ENCODE measurements around the gene DOCK3. TPM values are rescaled to one million over a fixed set of nuclear protein-coding genes. Genes with fewer than 3 reads are reported as not detected.
"Not testable (repeated sequence)": the region's sequence is repeated elsewhere in the genome, so short reads cannot be mapped to it uniquely, and the experiment has no call there.

Gene DOCK3
- total RNA-seq, 4 donors from 2014 or later = 4.0 to 6.3 (median 5.8) TPM

DNA sequence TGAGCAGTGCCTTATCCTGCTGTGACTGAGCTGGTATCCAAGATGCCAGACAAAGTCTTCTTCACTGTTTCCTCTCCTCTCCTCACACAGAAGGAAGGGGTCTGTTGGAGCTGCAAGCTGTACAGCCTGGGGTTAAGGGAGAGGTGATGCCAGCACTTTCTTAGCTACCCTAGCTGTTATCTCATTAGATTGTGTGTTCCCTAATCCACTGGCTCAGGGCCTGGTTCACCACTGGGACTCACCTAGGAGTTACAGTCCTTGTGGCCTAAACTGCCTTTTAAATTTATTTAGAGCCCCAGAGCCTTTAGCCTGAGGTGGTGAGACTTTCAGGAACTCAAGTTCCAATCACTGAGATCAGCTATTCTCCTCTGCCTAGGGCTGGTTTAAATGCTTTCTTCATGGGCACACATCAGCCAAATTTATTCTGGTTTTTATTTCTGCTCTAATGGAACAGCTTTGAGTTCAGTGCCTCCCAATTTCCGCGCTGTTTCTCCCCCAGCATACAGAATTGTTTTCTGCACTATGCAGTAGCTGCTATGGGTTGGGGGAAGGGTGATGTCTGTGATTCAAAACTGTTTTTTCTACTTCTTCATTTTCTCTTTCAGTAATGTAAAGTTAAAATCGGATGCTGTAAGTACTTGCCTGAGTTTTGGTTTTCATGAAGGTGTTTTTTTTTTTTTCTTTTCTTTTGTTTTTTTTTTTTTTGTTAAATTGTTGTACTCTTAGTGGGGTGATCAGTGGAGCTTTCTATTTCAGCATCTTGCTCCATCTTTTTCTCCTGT lies 198.8 kb downstream of the DOCK3 start:
- Histone ChIP-seq H3K9me3 (peaks cover 0 to 15% (median 0%) of the 10 kb centered on the region in 4 donors), H3K4me3 (no peak overlapping the region), H3K27me3 (no peaks in the 10 kb centered on the region), H3K36me3 (no peaks in the 10 kb centered on the region), H3K27ac (no peak overlapping the region), H3K4me1 (no peaks in the 10 kb centered on the region)
- 69 to 76% methylated on average over 3 of the region's 3 CpGs for WGBS, 2 donors
- DNase-seq (ENCODE audit: low spot score in 2 of 2) = no peak
- TF ChIP-seq CTCF (IDR thresholded peaks at IDR 0.05) (no peak), POLR2A (IDR thresholded peaks at IDR 0.05) (no peak), EP300 (IDR thresholded peaks at IDR 0.05) (no peak)

- DNase-seq (ENCODE audit: low spot score in 2 of 2); H3K27me3 ChIP-seq; H3K4me1 ChIP-seq; H3K36me3 ChIP-seq; H3K27ac ChIP-seq; H3K4me3 ChIP-seq: not testable (repeated sequence)
- WGBS, 2 donors = 51 to 58% methylated on average over 7 of the region's 7 CpGs
- peaks cover 0 to 12% (median 0%) of the 10 kb centered on the region in 4 donors for H3K9me3 ChIP-seq
These were observed 200.1 kb downstream of the DOCK3 start for GRCh38 chr3:50874876-50875275.

GRCh38 chr3:50876947-50877346 lies 202.2 kb downstream of the DOCK3 start:
- Histone ChIP-seq H3K9me3 (peaks cover 0 to 16% (median 0%) of the 10 kb centered on the region in 4 donors), H3K4me1 (no peaks in the 10 kb centered on the region), H3K36me3 (no peaks in the 10 kb centered on the region), H3K4me3 (no peak overlapping the region), H3K27me3 (no peaks in the 10 kb centered on the region), H3K27ac (no peak overlapping the region)
- no peak for DNase-seq (ENCODE audit: low spot score in 2 of 2)
- TF ChIP-seq CTCF (IDR thresholded peaks at IDR 0.05) (no peak), POLR2A (IDR thresholded peaks at IDR 0.05) (no peak), EP300 (IDR thresholded peaks at IDR 0.05) (no peak)
- 49 to 64% methylated on average over 2 of the region's 2 CpGs for WGBS, 2 donors

DNA sequence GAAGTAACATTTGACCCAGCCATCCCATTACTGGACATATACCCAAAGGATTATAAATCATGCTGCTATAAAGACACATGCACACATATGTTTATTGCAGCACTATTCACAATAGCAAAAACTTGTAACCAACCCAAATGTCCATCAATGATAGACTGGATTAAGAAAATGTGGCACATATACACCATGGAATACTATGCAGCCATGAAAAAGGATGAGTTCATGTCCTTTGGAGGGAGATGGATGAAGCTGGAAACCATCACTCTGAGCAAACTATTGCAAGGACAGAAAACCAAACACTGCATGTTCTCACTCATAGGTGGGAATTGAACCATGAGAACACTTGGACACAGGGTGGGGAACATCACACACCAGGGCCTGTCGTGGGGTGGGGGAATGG lies 208.0 kb downstream of the DOCK3 start:
- H3K4me1 ChIP-seq; H3K27ac ChIP-seq; DNase-seq (ENCODE audit: low spot score in 2 of 2); H3K4me3 ChIP-seq; H3K36me3 ChIP-seq; H3K27me3 ChIP-seq: not testable (repeated sequence)
- H3K9me3 ChIP-seq = peaks cover 0 to 18% (median 0%) of the 10 kb centered on the region in 4 donors
- WGBS, 2 donors = 81 to 89% methylated on average over 1 of the region's 1 CpG

- DNase-seq (ENCODE audit: low spot score in 2 of 2) = no peak
- Histone ChIP-seq H3K4me1 (no peaks in the 10 kb centered on the region), H3K36me3 (no peaks in the 10 kb centered on the region), H3K4me3 (no peak overlapping the region), H3K27ac (no peak overlapping the region), H3K27me3 (no peaks in the 10 kb centered on the region), H3K9me3 (peaks cover 0 to 18% (median 0%) of the 10 kb centered on the region in 4 donors)
- WGBS, 2 donors = 82 to 83% methylated on average over 4 of the region's 4 CpGs
- TF ChIP-seq CTCF (IDR thresholded peaks at IDR 0.05) (no peak), EP300 (IDR thresholded peaks at IDR 0.05) (no peak), POLR2A (IDR thresholded peaks at IDR 0.05) (no peak)
These were observed 209.0 kb downstream of the DOCK3 start for GRCh38 chr3:50883755-50884154.

DNA sequence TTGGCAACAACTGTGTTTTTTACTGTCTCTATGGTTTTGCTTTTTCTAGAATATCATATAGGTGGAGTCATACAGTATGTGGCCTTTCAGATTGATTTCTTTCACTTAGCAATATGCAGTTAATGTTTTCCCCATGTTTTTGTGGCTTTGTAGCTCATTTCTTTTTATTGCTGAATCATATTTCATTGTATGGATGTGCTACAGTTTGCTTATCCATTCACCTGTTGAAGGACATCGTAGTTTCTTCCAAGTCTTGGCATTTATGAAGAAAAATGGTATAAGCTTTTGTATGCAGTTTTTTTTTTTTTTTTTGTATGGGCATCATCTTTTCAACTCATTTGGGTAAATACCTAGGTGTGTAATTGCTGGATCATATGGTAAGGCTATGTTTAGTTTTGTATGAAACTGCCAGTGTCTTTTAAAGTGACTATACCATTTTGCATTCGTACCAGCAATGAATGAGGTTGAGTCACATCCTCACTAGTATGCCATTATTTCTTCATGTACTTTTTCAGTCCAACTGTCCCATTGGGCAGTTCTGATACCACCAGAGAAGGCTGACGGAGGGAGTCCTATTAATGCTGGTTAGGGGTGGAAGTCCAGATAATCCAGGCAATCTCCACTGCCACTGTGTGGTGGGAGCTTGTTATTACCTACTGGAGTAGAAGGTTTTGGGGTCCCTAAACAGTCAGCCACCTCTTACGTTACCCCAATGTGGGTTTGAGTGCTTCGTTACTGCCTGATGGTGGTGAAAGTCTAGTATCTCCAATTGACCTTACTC lies 210.5 kb downstream of the DOCK3 start:
- Histone ChIP-seq H3K4me3 (no peak overlapping the region), H3K36me3 (no peaks in the 10 kb centered on the region), H3K9me3 (peaks cover 0 to 18% (median 0%) of the 10 kb centered on the region in 4 donors), H3K27me3 (no peaks in the 10 kb centered on the region), H3K4me1 (no peaks in the 10 kb centered on the region), H3K27ac (no peak overlapping the region)
- 47 to 55% methylated on average over 5 of the region's 5 CpGs for WGBS, 2 donors
- no peak for DNase-seq (ENCODE audit: low spot score in 2 of 2)
- TF ChIP-seq CTCF (IDR thresholded peaks at IDR 0.05) (no peak), EP300 (IDR thresholded peaks at IDR 0.05) (no peak), POLR2A (IDR thresholded peaks at IDR 0.05) (no peak)
